ENCODE measurements around the gene MRPL49.
A peak's percentile ranks its signal among the peaks of the same experiment; 100 is the strongest.
"Not testable (repeated sequence)": the region's sequence is repeated elsewhere in the genome, so short reads cannot be mapped to it uniquely, and the experiment has no call there.

The MRPL49 gene

GRCh38 chr11:65134952-65135632 is 13.0 kb downstream of the MRPL49 start:
- DNase-seq, result peak; percentile 98

DNA sequence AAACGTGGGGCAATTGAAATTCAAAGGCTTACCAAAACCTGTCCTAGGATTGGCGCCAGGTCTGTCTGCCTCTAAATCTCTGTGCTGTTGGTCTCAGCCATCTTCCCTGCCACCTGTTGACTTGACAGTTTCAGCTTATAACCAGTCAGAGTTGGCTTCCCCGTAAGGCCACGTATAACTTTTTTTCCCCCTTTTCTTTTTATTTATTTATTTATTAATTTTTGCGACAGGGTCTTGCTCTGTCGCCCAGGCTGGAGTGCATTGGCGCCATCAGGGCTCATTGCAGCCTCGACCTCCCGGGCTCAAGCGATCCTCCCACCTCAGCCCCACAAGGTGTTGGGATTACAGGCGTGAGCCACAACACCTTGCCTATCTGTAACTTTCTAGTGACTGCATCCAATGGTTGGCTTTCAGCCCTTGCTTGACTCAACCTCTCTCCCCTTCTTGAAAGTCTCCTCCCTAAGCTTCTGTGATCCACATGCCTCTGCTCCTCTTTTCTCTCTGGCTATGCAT is 13.6 kb downstream of the MRPL49 start:
- DNase-seq, result no peak

GRCh38 chr11:65136515-65137096 is 14.5 kb downstream of the MRPL49 start:
- DNase-seq, result no peak

DNA sequence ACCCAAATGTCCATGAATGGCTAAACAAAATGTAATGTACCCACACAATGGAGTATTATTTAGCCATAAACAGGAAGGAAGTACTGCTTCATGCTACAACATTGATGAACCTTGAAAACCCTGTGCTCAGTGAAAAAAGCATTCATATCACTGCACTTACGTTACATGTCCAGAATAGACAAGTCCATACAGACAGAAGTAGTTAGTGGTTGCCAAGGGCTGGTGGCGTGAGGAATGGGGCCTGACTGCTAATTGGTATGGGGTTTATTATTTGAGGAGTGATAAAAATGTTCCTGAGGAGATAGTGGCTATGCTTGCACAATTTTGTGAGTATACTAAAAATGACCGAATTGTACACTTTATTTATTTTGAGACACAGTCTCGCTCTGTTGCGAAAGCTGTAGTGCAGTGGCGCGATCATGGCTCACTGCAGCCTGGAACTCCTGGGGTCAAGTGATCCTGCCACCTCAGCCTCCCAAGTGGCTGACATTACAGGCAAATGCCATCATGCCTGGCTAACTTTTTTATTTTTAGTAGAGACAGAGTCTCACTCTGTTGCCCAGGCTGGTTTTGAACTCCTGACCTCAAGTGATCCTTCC is 19.9 kb downstream of the MRPL49 start:
- DNase-seq, result no peak

DNA sequence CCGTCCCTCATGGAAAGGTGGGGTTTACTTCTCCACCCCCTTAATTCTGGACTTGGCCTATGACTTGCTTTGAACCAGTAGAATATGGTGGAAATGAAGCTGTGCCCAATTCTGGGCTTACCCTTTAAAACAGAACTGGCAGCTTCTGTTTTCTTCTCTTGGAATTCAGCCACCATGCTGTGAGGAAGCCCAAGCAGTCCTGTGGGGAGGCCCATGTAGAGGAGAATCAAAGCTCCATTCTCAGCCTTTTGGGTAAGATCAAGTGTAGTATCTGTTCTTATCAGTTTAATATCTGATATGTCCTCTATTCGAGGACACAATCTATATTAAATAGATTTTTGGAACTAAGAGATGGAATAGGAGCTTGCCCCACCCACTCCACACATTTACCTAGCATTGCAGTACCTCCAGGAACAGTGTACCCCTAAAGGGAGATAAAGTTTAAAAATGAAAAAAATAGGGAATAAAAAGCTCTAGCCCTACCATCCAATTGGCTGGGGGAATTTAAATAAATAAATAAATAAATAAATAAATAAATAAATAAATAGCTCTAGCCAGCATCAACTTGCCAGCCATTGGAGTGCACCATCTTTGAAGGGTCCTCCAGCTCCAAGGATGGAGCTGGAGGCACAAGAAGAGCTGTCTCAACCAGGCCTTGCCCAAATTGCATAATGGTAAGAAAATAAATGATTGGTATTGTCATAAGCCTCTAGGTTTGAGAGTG is 25.4 kb downstream of the MRPL49 start:
- DNase-seq, result no peak

DNA sequence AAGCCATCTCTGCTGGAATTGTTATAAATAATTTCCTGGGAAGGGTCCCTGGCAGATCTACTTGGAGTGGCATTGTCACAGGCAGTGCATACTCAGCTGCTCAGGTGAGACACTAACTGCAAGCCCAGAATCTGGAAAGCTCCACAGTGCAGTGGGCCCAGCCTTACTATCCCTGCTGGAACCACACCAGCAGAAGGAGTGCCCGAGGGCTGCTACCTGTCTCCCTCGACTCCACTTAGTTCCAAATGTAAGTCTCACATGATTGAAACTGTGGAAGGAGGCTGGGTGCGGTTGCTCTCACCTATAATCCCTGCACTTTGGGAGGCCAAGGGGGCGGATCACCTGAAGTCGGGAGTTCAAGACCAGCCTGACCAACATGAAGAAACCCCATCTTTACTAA is 26.5 kb downstream of the MRPL49 start:
- DNase-seq, result no peak

- DNase-seq, result not testable (repeated sequence)
Observed at GRCh38 chr11:65150131-65150508, 28.0 kb downstream of the MRPL49 start.

DNA sequence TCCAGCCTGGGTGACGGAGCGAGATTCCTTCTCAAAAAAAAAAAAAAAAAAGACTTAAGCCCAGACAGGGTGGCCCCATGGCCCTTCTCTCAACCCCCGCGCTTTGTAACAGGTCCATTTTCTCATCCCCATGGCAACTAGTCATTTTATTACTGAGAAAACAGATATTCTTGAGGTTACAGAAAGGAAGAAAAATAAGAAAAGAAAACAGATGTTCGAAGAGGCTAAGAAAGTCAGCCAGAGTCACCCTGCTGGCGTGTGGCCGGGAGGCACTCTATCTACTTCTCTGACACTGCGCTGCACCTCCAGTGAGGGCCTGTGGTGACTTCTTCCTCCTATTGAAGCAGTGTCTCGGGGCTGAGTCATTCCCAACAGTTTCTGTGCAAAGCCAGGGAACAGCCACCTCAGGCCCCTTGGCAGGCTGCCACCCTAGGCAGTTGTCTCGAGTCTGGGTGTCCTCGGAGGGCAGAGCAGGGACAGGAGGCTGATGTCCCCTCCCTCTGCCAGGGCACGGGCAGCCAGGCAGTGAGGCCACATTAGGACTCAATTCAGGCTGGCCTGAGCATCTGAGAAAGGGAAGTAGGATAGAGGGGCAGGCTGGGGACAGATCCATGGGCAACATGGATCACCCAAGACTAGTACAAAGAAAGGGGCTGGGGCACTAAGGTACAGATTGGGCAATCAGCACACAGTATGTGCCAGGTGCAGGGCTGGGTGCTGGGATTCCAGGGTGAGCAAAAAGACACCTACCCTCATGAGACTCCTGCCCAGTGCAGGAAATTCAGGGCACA is 28.6 kb downstream of the MRPL49 start:
- DNase-seq, result peak; percentile 19

GRCh38 chr11:65151331-65151899 is 29.3 kb downstream of the MRPL49 start:
- DNase-seq, result no peak

GRCh38 chr11:65152122-65152521 is 30.0 kb downstream of the MRPL49 start:
- DNase-seq, result no peak

GRCh38 chr11:65156256-65156655 is 34.1 kb downstream of the MRPL49 start:
- no peak for DNase-seq

DNA sequence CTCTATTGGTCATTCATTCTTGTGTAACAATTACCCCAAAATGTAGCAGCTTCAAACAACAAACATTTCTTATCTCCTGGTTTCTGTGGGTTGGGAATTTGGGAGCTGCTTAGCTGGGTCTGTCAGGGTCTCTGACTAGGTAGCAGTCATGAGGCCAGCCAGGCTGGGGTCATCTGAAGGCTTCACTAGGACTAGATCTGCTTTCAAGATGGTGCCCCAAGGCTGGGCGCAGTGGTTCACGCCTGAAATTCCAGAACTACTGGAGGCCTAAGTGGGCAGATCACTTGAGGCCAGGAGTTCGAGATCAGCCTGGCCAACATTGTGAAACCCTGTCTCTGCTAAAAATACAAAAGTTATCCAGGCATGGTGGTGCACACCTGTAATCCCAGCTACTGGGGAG is 34.8 kb downstream of the MRPL49 start:
- no peak for DNase-seq

DNA sequence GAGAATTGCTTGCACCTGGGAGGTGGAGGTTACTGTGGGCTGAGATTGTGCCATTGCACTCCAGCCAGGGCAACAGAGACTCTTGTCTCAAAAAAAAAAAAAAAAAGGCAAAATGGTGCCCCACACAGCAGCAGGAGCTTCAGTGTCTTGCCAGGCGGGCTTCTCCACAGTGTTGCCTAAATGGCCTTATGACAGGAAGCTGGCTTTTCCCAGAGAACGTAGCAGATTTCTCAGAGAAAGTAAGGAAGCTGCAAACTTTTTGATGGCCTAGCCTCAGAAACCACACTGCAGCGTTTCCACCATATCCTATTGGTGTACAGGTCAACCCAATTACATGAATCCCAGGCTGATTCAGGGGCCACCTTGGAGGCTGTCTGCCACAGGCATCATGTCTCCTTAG is 35.2 kb downstream of the MRPL49 start:
- DNase-seq, result no peak

DNA sequence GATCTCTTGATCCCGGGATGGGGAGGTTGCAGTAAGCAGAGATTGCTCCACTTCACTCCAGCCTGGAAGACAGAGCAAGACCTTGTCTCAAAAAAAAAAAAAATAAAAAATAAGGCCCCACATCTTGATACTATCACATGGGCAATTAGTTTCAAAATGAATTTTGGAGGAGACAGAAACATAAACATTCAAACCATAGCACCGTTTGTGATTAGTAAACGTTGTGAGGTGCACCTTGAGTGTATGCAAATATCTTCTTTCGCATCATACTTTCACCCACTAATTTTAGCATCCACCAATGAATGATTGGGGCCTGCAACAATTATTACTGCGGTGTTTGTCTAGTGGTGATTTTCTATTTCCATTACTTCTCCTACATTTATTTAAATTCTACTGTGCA is 36.9 kb downstream of the MRPL49 start:
- no peak for DNase-seq

- DNase-seq, result no peak
Observed at GRCh38 chr11:65160643-65161042, 38.5 kb downstream of the MRPL49 start.

DNA sequence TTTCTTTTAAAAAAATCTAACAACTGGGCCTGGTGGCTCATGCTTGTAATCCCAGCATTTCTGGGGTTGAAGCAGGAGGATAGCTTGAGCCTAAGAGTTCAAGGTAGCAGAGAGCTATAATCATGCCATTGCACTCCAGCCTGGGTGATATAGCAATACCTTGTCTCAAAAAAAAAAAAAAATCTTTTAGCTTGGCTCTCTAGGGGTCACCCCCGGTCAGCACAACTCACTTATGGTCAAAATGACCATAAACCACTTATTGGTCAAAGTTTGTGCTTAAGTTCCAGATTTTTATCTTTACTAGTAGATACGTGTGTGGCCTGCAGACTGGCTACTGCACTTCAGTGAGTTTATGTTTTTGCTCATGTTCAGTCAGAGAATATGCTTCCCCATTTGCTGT is 41.6 kb downstream of the MRPL49 start:
- no peak for DNase-seq

DNA sequence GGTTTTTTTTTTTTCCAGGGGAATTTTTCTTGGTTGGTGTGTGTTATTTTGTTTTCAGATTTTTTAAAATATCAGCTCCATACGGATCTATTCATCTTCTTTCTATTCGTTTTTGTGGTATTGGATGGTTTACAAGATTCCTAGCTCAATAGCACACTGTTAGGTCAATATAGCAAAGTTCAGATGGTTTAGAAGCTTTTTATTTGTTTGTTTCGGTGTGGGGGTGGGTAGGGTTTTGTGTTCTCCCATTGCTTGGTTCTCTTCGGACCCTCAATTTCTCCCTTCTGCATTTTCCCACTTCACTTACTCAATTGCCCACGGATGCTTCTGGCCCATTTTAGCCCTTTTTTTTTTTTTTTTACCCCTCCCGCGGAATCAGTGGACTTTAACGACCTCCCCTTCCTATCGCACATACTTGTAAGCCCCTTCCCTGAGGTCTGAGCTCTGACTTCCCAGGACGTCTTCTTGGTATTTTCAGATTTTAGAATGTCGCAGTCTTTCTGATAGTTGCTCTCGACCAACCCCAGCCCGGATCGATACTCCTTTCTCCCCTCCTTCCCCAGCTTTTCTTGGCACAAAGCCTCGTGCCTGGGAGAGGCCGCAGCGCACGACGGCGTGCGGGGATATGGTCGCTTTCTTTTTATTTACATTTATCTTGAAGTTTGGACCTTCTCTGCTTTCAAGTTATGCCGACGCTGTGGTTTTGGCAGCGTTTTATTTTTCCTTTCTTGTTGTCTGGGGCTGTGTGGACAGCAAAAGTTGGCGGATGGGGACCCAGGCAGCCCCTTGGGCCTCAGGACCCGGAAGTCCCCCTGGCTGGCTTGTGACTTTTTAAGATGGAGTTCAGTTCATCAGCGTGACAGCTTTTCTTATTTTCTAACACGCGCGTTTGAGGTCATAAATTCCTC is 43.5 kb downstream of the MRPL49 start:
- no peak for DNase-seq

DNA sequence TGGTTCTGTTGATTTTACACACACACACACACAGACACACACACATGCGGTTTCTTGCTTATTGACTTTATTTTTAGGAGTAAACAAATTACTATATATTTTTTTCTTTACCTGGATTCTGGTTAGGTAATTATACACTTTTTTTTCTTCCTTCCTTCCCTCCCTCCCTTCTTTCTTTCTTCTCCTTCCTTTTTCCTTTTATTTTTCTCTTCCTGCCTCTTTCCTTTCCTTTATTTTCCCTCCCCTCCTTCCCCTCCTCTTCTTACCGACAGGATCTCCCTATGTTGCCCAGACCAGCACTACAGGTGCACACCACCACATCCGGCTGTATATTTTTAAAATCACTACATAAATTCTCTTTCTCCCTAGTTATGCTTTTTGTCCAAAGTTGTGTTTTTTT is 44.8 kb downstream of the MRPL49 start:
- no peak for DNase-seq

GRCh38 chr11:65167656-65168055 is 45.5 kb downstream of the MRPL49 start:
- DNase-seq, result no peak

GRCh38 chr11:65169164-65169641 is 47.1 kb downstream of the MRPL49 start:
- DNase-seq, result no peak

DNA sequence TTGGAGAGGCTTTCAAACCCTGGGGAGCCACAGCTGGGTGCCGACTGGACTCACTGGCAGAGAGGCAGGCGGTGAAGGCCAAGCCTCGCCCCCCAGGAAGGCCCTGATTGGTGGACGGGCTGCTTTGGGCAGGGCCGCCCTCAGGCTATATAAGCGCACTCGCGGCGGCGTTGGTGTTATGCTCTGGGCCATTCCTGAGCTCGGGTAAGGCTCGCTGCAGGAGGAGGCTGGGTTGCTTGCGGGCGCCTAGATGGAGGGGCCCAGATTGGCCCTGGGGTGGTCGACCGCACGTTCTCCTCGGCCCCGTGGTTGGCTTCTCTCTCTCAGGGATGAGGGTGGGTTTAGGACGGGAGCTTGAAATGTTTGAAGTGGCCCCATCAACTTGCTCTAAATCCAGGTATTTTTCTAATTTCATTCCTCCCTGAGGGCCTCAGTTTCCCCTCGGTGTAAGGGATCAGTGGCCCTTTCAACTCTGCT is 48.0 kb downstream of the MRPL49 start, which contains the start of gene SPDYC:
Gene SPDYC, plus strand, starts transcription at position 176 of the 477 bp plus-strand sequence. CDS start 1,125 bp downstream, outside the sequence.
- DNase-seq, result no peak
